Natural killer cell (primary cell): ENCODE measurements around the gene GALNS. TPM values are rescaled to one million over a fixed set of nuclear protein-coding genes. Genes with fewer than 3 reads are reported as not detected.
A peak's percentile ranks its signal among the peaks of the same experiment; 100 is the strongest.

Experiments
- ATAC-seq, 3 donors: fragments of 150-1000 bp in 2 of 3; fragments of 200-7000 bp in 1 of 3; cut with Tn5 transposase; 1 replicate in 1 of 3; 2 replicates in 2 of 3; pipeline ENCODE4 v1.10.0; 2021; ENCODE audit warnings: mild to moderate bottlenecking in 2 of 3, moderate library complexity in 2 of 3
- DNase-seq, 2 donors: peaks; one replicate each; pipeline versions ENCODE4 v3.0.0 to v3.0.0-alpha.2; 2013 to 2021; ENCODE audit warnings: mixed read lengths in 1 of 2
- H3K27ac ChIP-seq: one replicate; pipeline ENCODE4 v1.5.1; 2013; ENCODE audit warnings: mild to moderate bottlenecking, low read length
- H3K27me3 ChIP-seq: one replicate; pipeline ENCODE4 v1.6.1; 2013; ENCODE audit warnings: low read length; ENCODE audit not compliant: control insufficient read depth, insufficient read depth
- H3K36me3 ChIP-seq: one replicate; pipeline ENCODE4 v1.6.1; 2013; ENCODE audit warnings: low read length; ENCODE audit not compliant: control insufficient read depth, insufficient read depth
- H3K4me1 ChIP-seq: one replicate; pipeline ENCODE4 v1.6.1; 2013; ENCODE audit warnings: low read length; ENCODE audit not compliant: control insufficient read depth, insufficient read depth
- H3K4me3 ChIP-seq: one replicate; pipeline ENCODE4 v1.5.1; 2013; ENCODE audit warnings: low read length
- H3K9me3 ChIP-seq: one replicate; pipeline ENCODE4 v1.6.1; 2013; ENCODE audit warnings: low read length; ENCODE audit not compliant: control insufficient read depth, insufficient read depth
- H3K27ac Mint-ChIP-seq, 2 donors: one replicate each; pipeline ENCODE4 v1.8.0; 2022; ENCODE audit warnings: mild to moderate bottlenecking in 2 of 2, mixed read lengths in 2 of 2, moderate library complexity in 1 of 2
- H3K27me3 Mint-ChIP-seq, 2 donors: one replicate each; pipeline ENCODE4 v1.8.0; 2022; ENCODE audit warnings: low read depth in 2 of 2, mixed read lengths in 2 of 2
- H3K36me3 Mint-ChIP-seq: one replicate; pipeline ENCODE4 v1.8.0; 2022; ENCODE audit warnings: mixed read lengths
- H3K4me1 Mint-ChIP-seq, 2 donors: one replicate each; pipeline ENCODE4 v1.8.0; 2022; ENCODE audit warnings: mixed read lengths in 2 of 2
- H3K4me3 Mint-ChIP-seq: one replicate; pipeline ENCODE4 v1.8.0; 2022; ENCODE audit warnings: mild to moderate bottlenecking, moderate library complexity, mixed read lengths
- H3K9me3 Mint-ChIP-seq, 2 donors: one replicate each; pipeline ENCODE4 v1.8.0; 2022; ENCODE audit warnings: mixed read lengths in 2 of 2
- CTCF ChIP-seq: fragments of 200-600 bp; IDR thresholded peaks from one replicate; pipeline ENCODE4 v1.8.0; 2022; ENCODE audit warnings: antibody characterized with exemption
- WGBS: methylation state at CpG from one replicate; pipeline ENCODE4 v1.1.7; 2013; ENCODE audit warnings: missing lambda C conversion rate; ENCODE audit not compliant: insufficient coverage; 5-methylcytosine and 5-hydroxymethylcytosine counted together
- intact Hi-C: fragments of 100-400 bp; cut with micrococcal nuclease; formaldehyde crosslinking; loops from one replicate; pipeline ENCODE4 v1.14.2; 2022
- total RNA-seq, 4 donors: library from RNA; stranded (reverse); fragments of 120-200 nt in 1 of 4; gene quantifications; one replicate each; pipeline versions ENCODE4 v1.2.3 to v1.2.4, GENCODE V29; 2013 to 2022

GALNS gene
- total RNA-seq, 3 donors from 2014 or later (not counting 1 experiment from before 2014, with no cell fraction given) = 58.1 to 75.8 (median 65.7) TPM

- WGBS = 82% methylated on average over 18 of the region's 18 CpGs
- H3K4me1 ChIP-seq = peaks cover 59% of the 10 kb centered on the region
Observed at GRCh38 chr16:88775825-88776224, 80.9 kb downstream of the GALNS start.

GRCh38 chr16:88774544-88775393 is 82.0 kb downstream of the GALNS start:
- no peak for DNase-seq
- TF ChIP-seq CTCF = no peak
- Mint-ChIP-seq H3K4me3 (no peak overlapping the region), H3K27ac (peak overlapping the region; percentile 43 to 49), H3K9me3 (no peaks in the 10 kb centered on the region), H3K4me1 (peaks cover 23 to 65% of the 10 kb centered on the region in 2 donors), H3K27me3 (no peaks in the 10 kb centered on the region), H3K36me3 (no peaks in the 10 kb centered on the region)
- intact Hi-C loops = no loop called here
- H3K36me3 ChIP-seq = no peaks in the 10 kb centered on the region
- ATAC-seq = no peak
- H3K4me3 ChIP-seq = no peak overlapping the region
- no peaks in the 10 kb centered on the region for H3K27me3 ChIP-seq
- H3K4me1 ChIP-seq = peaks cover 59% of the 10 kb centered on the region
- no peaks in the 10 kb centered on the region for H3K9me3 ChIP-seq
- no peak overlapping the region for H3K27ac ChIP-seq
- 92% methylated on average over 32 of the region's 32 CpGs for WGBS

More at GRCh38 chr16:88775825-88776224, 80.9 kb downstream of the GALNS start:
- intact Hi-C loops = no loop called here
- no peaks in the 10 kb centered on the region for H3K36me3 Mint-ChIP-seq
- H3K27me3 ChIP-seq = no peaks in the 10 kb centered on the region
- peaks cover 26 to 65% of the 10 kb centered on the region in 2 donors for H3K4me1 Mint-ChIP-seq
- no peak for TF ChIP-seq CTCF
- no peak overlapping the region for H3K4me3 Mint-ChIP-seq
- no peak for ATAC-seq
- no peak overlapping the region for H3K4me3 ChIP-seq
- no peak for DNase-seq
- no peaks in the 10 kb centered on the region for H3K9me3 Mint-ChIP-seq
- H3K27ac Mint-ChIP-seq = peak overlapping the region in 1 of 2 donors; percentile 51
- H3K36me3 ChIP-seq = no peaks in the 10 kb centered on the region
- no peak overlapping the region for H3K27ac ChIP-seq
- H3K9me3 ChIP-seq = no peaks in the 10 kb centered on the region
- H3K27me3 Mint-ChIP-seq = no peaks in the 10 kb centered on the region

- Histone ChIP-seq H3K9me3 (no peaks in the 10 kb centered on the region), H3K27ac (no peak overlapping the region), H3K36me3 (no peaks in the 10 kb centered on the region), H3K4me1 (peaks cover 59% of the 10 kb centered on the region), H3K4me3 (no peak overlapping the region), H3K27me3 (no peaks in the 10 kb centered on the region)
- no peaks in the 10 kb centered on the region for H3K36me3 Mint-ChIP-seq
- peak overlapping the region in 1 of 2 donors; percentile 56 for H3K27ac Mint-ChIP-seq
- no peaks in the 10 kb centered on the region for H3K9me3 Mint-ChIP-seq
- no peak for ATAC-seq
- 67% methylated on average over 12 of the region's 12 CpGs for WGBS
- no peak for TF ChIP-seq CTCF
- H3K4me3 Mint-ChIP-seq = no peak overlapping the region
- intact Hi-C loops = no loop called here
- peaks cover 30 to 67% of the 10 kb centered on the region in 2 donors for H3K4me1 Mint-ChIP-seq
- no peaks in the 10 kb centered on the region for H3K27me3 Mint-ChIP-seq
- DNase-seq = no peak
Observed at GRCh38 chr16:88773812-88774291, 82.9 kb downstream of the GALNS start.
